H9 (cell line): ENCODE results near the gene FGFR3. TPM values are rescaled to one million over a fixed set of nuclear protein-coding genes. Genes with fewer than 3 reads are reported as not detected.
"Not testable (repeated sequence)": the region's sequence is repeated elsewhere in the genome, so short reads cannot be mapped to it uniquely, and the experiment has no call there.

Experiments used
- DNase-seq: peaks from one replicate; pipeline ENCODE4 v3.0.0-alpha.2; 2017
- H2AFZ ChIP-seq: one replicate; pipeline ENCODE4 v1.6.1; 2013; ENCODE audit warnings: mild to moderate bottlenecking, low read length, control low read depth, moderate library complexity
- H2AK5ac ChIP-seq: 2 replicates; pipeline ENCODE4 v1.6.1; 2013; ENCODE audit warnings: low read length, control low read depth, mixed read lengths; ENCODE audit not compliant: insufficient read length
- H2BK120ac ChIP-seq: one replicate; pipeline ENCODE4 v1.6.1; 2013; ENCODE audit warnings: low read depth, mild to moderate bottlenecking, low read length, control low read depth, inconsistent platforms; ENCODE audit not compliant: poor library complexity, severe bottlenecking
- H2BK12ac ChIP-seq: 2 replicates; pipeline ENCODE4 v1.6.1; 2013; ENCODE audit warnings: low read length, control low read depth, mixed read lengths, low read depth; ENCODE audit not compliant: insufficient read length
- H2BK15ac ChIP-seq: 2 replicates; pipeline ENCODE4 v1.6.1; 2013; ENCODE audit warnings: low read depth, low read length, control low read depth
- H2BK20ac ChIP-seq: one replicate; pipeline ENCODE4 v1.6.1; 2013; ENCODE audit warnings: low read depth, mild to moderate bottlenecking, low read length, control low read depth, inconsistent platforms; ENCODE audit not compliant: poor library complexity, severe bottlenecking
- H2BK5ac ChIP-seq: 2 replicates; pipeline ENCODE4 v1.6.1; 2013; ENCODE audit warnings: low read length, control low read depth, mixed read lengths; ENCODE audit not compliant: insufficient read length
- H3K14ac ChIP-seq: 2 replicates; pipeline ENCODE4 v1.6.1; 2013; ENCODE audit warnings: low read length, control low read depth; ENCODE audit not compliant: insufficient read depth
- H3K18ac ChIP-seq: 2 replicates; pipeline ENCODE4 v1.6.1; 2013; ENCODE audit warnings: low read depth, mild to moderate bottlenecking, mixed read lengths, low read length, control low read depth; ENCODE audit not compliant: insufficient read length
- H3K23ac ChIP-seq: 2 replicates; pipeline ENCODE4 v1.6.1; 2013; ENCODE audit warnings: low read length, control low read depth, mixed read lengths, low read depth; ENCODE audit not compliant: insufficient read length
- H3K23me2 ChIP-seq: 2 replicates; pipeline ENCODE4 v1.6.1; 2013; ENCODE audit warnings: low read depth, mild to moderate bottlenecking, mixed read lengths, low read length, control low read depth; ENCODE audit not compliant: insufficient read length, poor library complexity, severe bottlenecking
- H3K27ac ChIP-seq: 2 replicates; pipeline ENCODE4 v1.5.1; 2013; ENCODE audit warnings: low read length, control low read depth, mixed read lengths, low read depth; ENCODE audit not compliant: insufficient read length
- H3K27me3 ChIP-seq: 2 replicates; pipeline ENCODE4 v1.6.1; 2013; ENCODE audit warnings: low read length, control low read depth, inconsistent platforms; ENCODE audit not compliant: insufficient read depth
- H3K4ac ChIP-seq: 2 replicates; pipeline ENCODE4 v1.6.1; 2013; ENCODE audit warnings: low read depth, mild to moderate bottlenecking, control low read depth, inconsistent platforms, low read length, moderate library complexity
- H3K4me1 ChIP-seq: 2 replicates; pipeline ENCODE4 v1.6.1; 2013; ENCODE audit warnings: low read length, control low read depth, inconsistent platforms; ENCODE audit not compliant: insufficient read depth
- H3K4me2 ChIP-seq: 2 replicates; pipeline ENCODE4 v1.6.1; 2013; ENCODE audit warnings: low read length, control low read depth, mixed read lengths; ENCODE audit not compliant: insufficient read length, insufficient read depth
- H3K56ac ChIP-seq: 2 replicates; pipeline ENCODE4 v1.6.1; 2013; ENCODE audit warnings: low read depth, mild to moderate bottlenecking, mixed read lengths, low read length, control low read depth; ENCODE audit not compliant: insufficient read length
- H3K79me1 ChIP-seq: 2 replicates; pipeline ENCODE4 v1.6.1; 2013; ENCODE audit warnings: low read depth, mild to moderate bottlenecking, moderate library complexity, low read length, control low read depth, inconsistent platforms; ENCODE audit not compliant: insufficient read depth, poor library complexity, severe bottlenecking
- H3K79me2 ChIP-seq: 2 replicates; pipeline ENCODE4 v1.6.1; 2013; ENCODE audit warnings: low read length, control low read depth, inconsistent platforms; ENCODE audit not compliant: insufficient read depth
- H3K9ac ChIP-seq: 2 replicates; pipeline ENCODE4 v1.6.1; 2013; ENCODE audit warnings: low read length, control low read depth, mixed read lengths; ENCODE audit not compliant: insufficient read length; ENCODE audit errors: extremely low read depth
- H3K9me3 ChIP-seq: one replicate; pipeline ENCODE4 v1.6.1; 2013; ENCODE audit warnings: low read depth, low read length, inconsistent platforms; ENCODE audit not compliant: control insufficient read depth
- H3T11ph ChIP-seq: one replicate; pipeline ENCODE4 v1.6.1; 2013; ENCODE audit warnings: mild to moderate bottlenecking, low read length, control low read depth, inconsistent platforms
- H4K20me1 ChIP-seq: one replicate; pipeline ENCODE4 v1.6.1; 2013; ENCODE audit not compliant: control insufficient read depth, insufficient read length, insufficient read depth
- H4K5ac ChIP-seq: 2 replicates; pipeline ENCODE4 v1.6.1; 2013; ENCODE audit warnings: low read depth, mild to moderate bottlenecking, mixed read lengths, low read length, control low read depth; ENCODE audit not compliant: insufficient read length
- H4K8ac ChIP-seq: replicated peaks from 2 replicates; pipeline ENCODE4 v1.6.1; 2013; ENCODE audit warnings: low read length, control low read depth, mixed read lengths, low read depth; ENCODE audit not compliant: insufficient read length
- H4K91ac ChIP-seq: 2 replicates; pipeline ENCODE4 v1.6.1; 2013; ENCODE audit warnings: low read depth, mild to moderate bottlenecking, moderate library complexity, mixed read lengths, low read length, control low read depth; ENCODE audit not compliant: insufficient read length
- H3K27ac Mint-ChIP-seq, 3 experiments: 2 replicates in 2 of 3; 3 replicates in 1 of 3; pipeline ENCODE4 v1.8.0; 2020 to 2021; ENCODE audit warnings: mixed read lengths in 3 of 3, mild to moderate bottlenecking in 1 of 3, moderate library complexity in 1 of 3
- H3K27me3 Mint-ChIP-seq: 2 replicates; pipeline ENCODE4 v1.8.0; 2021; ENCODE audit warnings: low read depth, mild to moderate bottlenecking, moderate library complexity, mixed read lengths
- H3K36me3 Mint-ChIP-seq, 3 experiments: 2 replicates in 2 of 3; 3 replicates in 1 of 3; pipeline ENCODE4 v1.8.0; 2020 to 2021; ENCODE audit warnings: low read depth in 3 of 3, mixed read lengths in 3 of 3; ENCODE audit not compliant: insufficient read depth in 1 of 3
- H3K4me1 Mint-ChIP-seq, 2 experiments: 2 replicates each; pipeline ENCODE4 v1.8.0; 2020; ENCODE audit warnings: mixed read lengths in 2 of 2
- H3K4me3 Mint-ChIP-seq, 2 experiments: 2 replicates in 1 of 2; 3 replicates in 1 of 2; pipeline ENCODE4 v1.8.0; 2020 to 2021; ENCODE audit warnings: mild to moderate bottlenecking in 2 of 2, mixed read lengths in 2 of 2, moderate library complexity in 1 of 2
- H3K9me3 Mint-ChIP-seq, 2 experiments: 2 replicates in 1 of 2; 3 replicates in 1 of 2; pipeline ENCODE4 v1.8.0; 2020; ENCODE audit warnings: mild to moderate bottlenecking in 2 of 2, mixed read lengths in 2 of 2, moderate library complexity in 1 of 2
- WGBS: extraction: QIAGEN DNeasy Blood & Tissue Kit; methylation state at CpG from one replicate; pipeline ENCODE4 v1.1.7; 2013; ENCODE audit warnings: missing lambda C conversion rate, low lambda C conversion rate, mixed read lengths; ENCODE audit not compliant: insufficient read length; ENCODE audit errors: extremely low coverage; 5-methylcytosine and 5-hydroxymethylcytosine counted together
- total RNA-seq: library from RNA; stranded (reverse); gene quantifications from 2 replicates; pipeline ENCODE4 v1.2.1, GENCODE V29; 2021
- TF ChIP-seq, protein P1 (sequence below): fragments of 200-600 bp; sonication (generic); conservative IDR thresholded peaks from 3 replicates; pipeline ENCODE4 v1.8.0; 2021; ENCODE audit warnings: antibody characterized with exemption, mild to moderate bottlenecking

Gene FGFR3
- total RNA-seq, 1 experiment from 2014 or later = 75.7 TPM

DNA sequence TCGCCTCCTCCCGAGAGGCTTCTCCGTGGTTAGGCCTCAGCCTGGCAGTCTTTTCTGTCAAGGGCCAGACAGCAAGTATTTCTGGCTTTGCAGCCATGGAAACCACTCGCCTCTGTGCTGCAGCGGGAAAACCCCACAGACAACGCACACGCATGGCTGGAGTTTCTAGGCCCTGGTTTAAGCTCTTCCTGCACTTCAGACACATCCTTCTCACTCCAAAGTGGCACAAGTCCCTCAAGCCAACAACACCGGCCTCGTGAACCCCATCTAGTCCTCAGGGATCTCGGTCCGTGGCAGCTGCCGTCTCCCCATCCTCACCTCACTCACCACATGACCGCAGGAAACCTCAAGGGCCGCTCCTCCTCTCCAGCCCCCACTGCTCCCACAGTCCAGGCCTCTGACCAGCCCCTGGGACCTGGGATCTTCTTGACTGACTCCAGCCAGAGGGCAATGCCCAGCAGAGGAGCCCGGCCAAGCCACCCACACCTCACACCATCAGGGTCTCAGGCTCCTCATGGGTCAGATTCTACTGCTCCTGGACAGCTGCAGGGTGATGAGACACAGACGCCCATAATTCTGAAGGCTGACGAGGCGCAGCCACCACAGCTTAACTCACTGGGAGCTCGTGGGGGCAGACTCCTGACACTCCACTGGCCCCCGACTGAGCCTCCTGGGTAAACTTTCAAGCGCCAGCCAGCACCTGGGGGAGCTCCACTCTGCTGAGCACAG, 41.1 kb downstream of the FGFR3 start:
- Mint-ChIP-seq H3K36me3 (peaks cover 43 to 70% (median 59%) of the 10 kb centered on the region in 3 experiments), H3K4me1 (peaks cover 9 to 10% of the 10 kb centered on the region in 2 experiments), H3K4me3 (no peak overlapping the region), H3K27me3 (peaks cover 6% of the 10 kb centered on the region), H3K27ac (peak overlapping the region in 2 of 3 experiments; percentile 29 to 60; a peak in 5 of 7 replicates), H3K9me3 (peaks cover 8 to 11% of the 10 kb centered on the region in 2 experiments)
- no peak overlapping the region for H4K5ac ChIP-seq
- H2BK5ac ChIP-seq = no peak overlapping the region
- H2BK120ac ChIP-seq = no peak overlapping the region
- H2AK5ac ChIP-seq = no peak overlapping the region
- H3K27ac ChIP-seq = no peak overlapping the region
- H2BK20ac ChIP-seq = no peak overlapping the region
- H3K79me1 ChIP-seq = no peaks in the 10 kb centered on the region
- no peak overlapping the region for H3K56ac ChIP-seq
- no peak overlapping the region for H3K4ac ChIP-seq
- no peak overlapping the region for H3K18ac ChIP-seq
- WGBS = no CpG with 5 or more reads among the region's 21 CpGs
- no peaks in the 10 kb centered on the region for H3K9me3 ChIP-seq
- no peaks in the 10 kb centered on the region for H3K79me2 ChIP-seq
- H4K20me1 ChIP-seq = no peaks in the 10 kb centered on the region
- TF ChIP-seq, protein P1, sequence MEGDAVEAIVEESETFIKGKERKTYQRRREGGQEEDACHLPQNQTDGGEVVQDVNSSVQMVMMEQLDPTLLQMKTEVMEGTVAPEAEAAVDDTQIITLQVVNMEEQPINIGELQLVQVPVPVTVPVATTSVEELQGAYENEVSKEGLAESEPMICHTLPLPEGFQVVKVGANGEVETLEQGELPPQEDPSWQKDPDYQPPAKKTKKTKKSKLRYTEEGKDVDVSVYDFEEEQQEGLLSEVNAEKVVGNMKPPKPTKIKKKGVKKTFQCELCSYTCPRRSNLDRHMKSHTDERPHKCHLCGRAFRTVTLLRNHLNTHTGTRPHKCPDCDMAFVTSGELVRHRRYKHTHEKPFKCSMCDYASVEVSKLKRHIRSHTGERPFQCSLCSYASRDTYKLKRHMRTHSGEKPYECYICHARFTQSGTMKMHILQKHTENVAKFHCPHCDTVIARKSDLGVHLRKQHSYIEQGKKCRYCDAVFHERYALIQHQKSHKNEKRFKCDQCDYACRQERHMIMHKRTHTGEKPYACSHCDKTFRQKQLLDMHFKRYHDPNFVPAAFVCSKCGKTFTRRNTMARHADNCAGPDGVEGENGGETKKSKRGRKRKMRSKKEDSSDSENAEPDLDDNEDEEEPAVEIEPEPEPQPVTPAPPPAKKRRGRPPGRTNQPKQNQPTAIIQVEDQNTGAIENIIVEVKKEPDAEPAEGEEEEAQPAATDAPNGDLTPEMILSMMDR = no peak
- H3K23me2 ChIP-seq = no peaks in the 10 kb centered on the region
- no peak overlapping the region for H3K4me2 ChIP-seq
- no peak overlapping the region for H2BK12ac ChIP-seq
- no peak overlapping the region for H3K23ac ChIP-seq
- H3K9ac ChIP-seq = no peak overlapping the region
- H4K8ac ChIP-seq = no peak overlapping the region
- H3K14ac ChIP-seq = no peak overlapping the region
- no peaks in the 10 kb centered on the region for H3K27me3 ChIP-seq
- H2AFZ ChIP-seq = no peak overlapping the region
- no peak overlapping the region for H3T11ph ChIP-seq
- DNase-seq = no peak
- no peaks in the 10 kb centered on the region for H3K4me1 ChIP-seq
- H4K91ac ChIP-seq = no peak overlapping the region
- no peak overlapping the region for H2BK15ac ChIP-seq

DNA sequence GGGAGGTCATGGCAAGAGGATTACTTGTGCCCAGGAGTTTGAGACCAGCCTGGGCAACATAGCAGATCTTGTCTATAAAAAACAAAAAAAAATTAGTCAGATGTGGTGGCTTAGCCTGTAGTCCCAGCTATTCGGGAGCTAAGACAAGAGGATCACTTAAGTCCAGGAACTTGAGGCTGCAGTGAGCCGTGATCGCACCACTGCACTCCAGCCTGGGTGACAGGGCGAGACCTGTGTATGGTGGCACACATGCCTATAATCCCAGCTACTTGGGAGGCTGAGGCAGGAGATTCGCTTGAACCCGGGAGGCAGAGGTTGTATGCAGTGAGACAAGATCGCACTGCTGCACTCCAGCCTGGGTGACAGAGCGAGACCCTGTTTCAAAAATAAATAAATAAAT, 42.7 kb downstream of the FGFR3 start:
- H3K27me3 Mint-ChIP-seq = not testable (repeated sequence)

More for the DNA sequence above, 42.7 kb downstream of the FGFR3 start:
- not testable (repeated sequence) for H3K79me1 ChIP-seq, H3K4me3 Mint-ChIP-seq, H3T11ph ChIP-seq, H3K27me3 ChIP-seq, H2BK20ac ChIP-seq, H3K14ac ChIP-seq, H3K9me3 Mint-ChIP-seq, H2BK5ac ChIP-seq, H3K56ac ChIP-seq, H2AK5ac ChIP-seq, H3K79me2 ChIP-seq, H3K9me3 ChIP-seq, H3K23me2 ChIP-seq, H3K23ac ChIP-seq, H3K27ac ChIP-seq, H2BK12ac ChIP-seq, H4K20me1 ChIP-seq, H3K18ac ChIP-seq, H4K8ac ChIP-seq, H3K4ac ChIP-seq, H3K9ac ChIP-seq, H4K91ac ChIP-seq, H3K4me1 Mint-ChIP-seq, H4K5ac ChIP-seq, H3K4me2 ChIP-seq, H3K27ac Mint-ChIP-seq, DNase-seq, H2BK15ac ChIP-seq, H3K4me1 ChIP-seq, H2BK120ac ChIP-seq, H2AFZ ChIP-seq
- peaks cover 33 to 66% (median 54%) of the 10 kb centered on the region in 3 experiments; a peak in 6 of 7 replicates for H3K36me3 Mint-ChIP-seq
- no CpG with 5 or more reads among the region's 8 CpGs for WGBS
